ENCODE measurements around the gene RHOH.
"Not testable (repeated sequence)": the region's sequence is repeated elsewhere in the genome, so short reads cannot be mapped to it uniquely, and the experiment has no call there.

Gene RHOH

GRCh38 chr4:40196724-40197281 lies at the start of gene RHOH:
Gene RHOH, plus strand, starts transcription at chr4:40197031. Its CDS starts 46,356 bp downstream, at chr4:40243387.
- DNase-seq, result no peak

DNA sequence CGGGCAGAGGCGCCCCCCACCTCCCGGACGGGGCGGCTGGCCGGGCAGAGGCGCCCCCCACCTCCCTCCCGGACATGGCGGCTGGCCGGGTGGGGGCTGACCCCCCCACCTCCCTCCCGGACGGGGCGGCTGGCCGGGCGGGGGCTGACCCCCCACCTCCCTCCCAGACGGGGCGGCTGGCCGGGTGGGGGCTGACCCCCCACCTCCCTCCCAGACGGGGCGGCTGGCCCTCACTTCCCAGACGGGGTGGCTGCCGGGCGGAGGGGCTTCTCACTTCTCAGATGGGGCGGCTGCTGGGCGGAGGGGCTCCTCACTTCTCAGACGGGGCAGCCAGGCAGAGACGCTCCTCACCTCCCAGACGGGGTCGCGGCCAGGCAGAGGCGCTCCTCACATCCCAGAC lies 49.3 kb upstream of the RHOH start:
- not testable (repeated sequence) for DNase-seq

- DNase-seq, result peak; percentile 1
Measured at GRCh38 chr4:40149960-40150385, 46.9 kb upstream of the RHOH start.

GRCh38 chr4:40150932-40151331 lies 45.9 kb upstream of the RHOH start:
- DNase-seq, result no peak

GRCh38 chr4:40152637-40153036 lies 44.2 kb upstream of the RHOH start:
- DNase-seq, result no peak

GRCh38 chr4:40157436-40157835 lies 39.4 kb upstream of the RHOH start:
- DNase-seq, result no peak

GRCh38 chr4:40160258-40160657 lies 36.6 kb upstream of the RHOH start:
- DNase-seq, result no peak

DNA sequence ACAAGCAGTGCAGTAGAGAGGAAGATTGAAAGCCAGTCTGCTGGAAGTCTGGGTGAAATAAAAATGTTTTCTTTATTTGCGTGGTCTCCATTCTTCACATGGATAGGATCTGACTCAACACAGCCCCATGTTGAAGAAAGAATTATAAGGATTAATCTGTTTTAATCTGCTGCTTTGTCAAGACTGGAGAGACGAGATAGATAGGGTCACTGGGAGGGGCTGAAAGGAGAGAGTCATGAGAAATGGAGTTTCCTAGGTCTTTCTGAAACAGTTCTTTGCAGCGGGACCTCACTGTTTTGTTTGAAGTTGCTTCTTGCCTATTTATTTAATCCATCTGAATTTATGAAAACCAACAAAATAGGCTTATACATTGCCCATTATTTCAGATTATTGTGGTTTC lies 32.4 kb upstream of the RHOH start:
- no peak for DNase-seq

- DNase-seq, result no peak
Measured at GRCh38 chr4:40165916-40166315, 30.9 kb upstream of the RHOH start.

DNA sequence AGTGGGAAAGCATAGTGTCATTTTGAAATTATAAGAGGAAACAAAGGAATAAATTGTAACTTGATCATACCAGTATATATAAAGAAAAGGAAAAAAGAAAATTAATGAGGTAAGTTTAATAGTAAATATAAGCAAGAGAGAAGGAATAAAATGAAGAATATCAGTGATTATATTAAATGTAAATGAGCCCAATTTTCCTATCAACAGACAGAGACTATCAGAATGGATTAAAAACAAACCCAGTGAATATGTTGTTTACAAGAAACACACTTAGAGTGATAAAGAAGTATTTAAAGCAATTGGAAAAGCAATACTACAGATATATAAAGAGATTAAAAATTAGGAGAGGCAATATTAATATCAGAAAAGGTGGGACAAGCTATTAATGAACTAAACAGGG lies 28.8 kb upstream of the RHOH start:
- DNase-seq, result no peak

GRCh38 chr4:40170588-40170987 lies 26.2 kb upstream of the RHOH start:
- DNase-seq, result no peak

GRCh38 chr4:40173470-40173875 lies 23.4 kb upstream of the RHOH start:
- no peak for DNase-seq

- no peak for DNase-seq
Measured at GRCh38 chr4:40176602-40177001, 20.2 kb upstream of the RHOH start.

DNA sequence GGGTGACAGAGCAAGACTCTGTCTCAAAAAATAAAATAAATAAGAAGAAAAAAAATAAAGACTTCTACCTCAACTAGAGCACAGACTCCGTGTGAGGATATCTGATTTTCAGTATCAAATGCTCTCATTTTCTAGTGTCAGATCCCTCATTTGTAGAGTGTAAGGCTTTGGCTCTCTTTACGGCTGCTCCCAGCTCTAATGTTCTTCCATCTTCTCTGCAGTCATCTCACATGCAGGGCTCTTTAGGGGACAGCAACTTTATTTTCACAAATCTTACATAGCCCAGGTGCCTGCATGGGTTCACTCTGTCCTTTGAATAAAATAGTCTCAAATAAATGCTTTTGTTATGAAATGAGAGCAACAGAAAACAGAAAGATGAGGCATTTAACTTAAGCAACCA lies 19.2 kb upstream of the RHOH start:
- no peak for DNase-seq

GRCh38 chr4:40178672-40179071 lies 18.2 kb upstream of the RHOH start:
- DNase-seq, result no peak

- DNase-seq, result no peak
Measured at GRCh38 chr4:40179360-40179759, 17.5 kb upstream of the RHOH start.

GRCh38 chr4:40180356-40180755 lies 16.5 kb upstream of the RHOH start:
- DNase-seq, result no peak

DNA sequence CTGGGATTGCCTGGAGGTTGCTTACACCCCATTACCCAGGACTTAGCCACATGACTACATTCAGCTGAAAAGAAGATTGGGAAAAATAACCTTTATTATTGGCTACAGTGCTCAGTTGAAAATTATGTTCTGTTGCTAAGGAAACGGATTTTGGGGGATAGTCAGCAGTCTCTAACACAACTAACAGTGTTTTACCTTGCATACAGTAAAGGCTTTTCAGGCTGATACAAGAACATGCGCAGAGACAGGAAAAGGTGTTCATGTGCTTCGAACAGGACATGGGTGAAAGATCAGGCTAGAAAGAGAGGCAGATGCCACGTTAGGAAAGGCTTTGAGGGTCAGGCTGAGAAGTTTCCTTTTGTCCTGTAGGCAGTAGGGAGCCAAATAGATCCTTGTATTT lies 14.8 kb upstream of the RHOH start:
- no peak for DNase-seq

GRCh38 chr4:40182954-40183353 lies 13.9 kb upstream of the RHOH start:
- DNase-seq, result no peak

DNA sequence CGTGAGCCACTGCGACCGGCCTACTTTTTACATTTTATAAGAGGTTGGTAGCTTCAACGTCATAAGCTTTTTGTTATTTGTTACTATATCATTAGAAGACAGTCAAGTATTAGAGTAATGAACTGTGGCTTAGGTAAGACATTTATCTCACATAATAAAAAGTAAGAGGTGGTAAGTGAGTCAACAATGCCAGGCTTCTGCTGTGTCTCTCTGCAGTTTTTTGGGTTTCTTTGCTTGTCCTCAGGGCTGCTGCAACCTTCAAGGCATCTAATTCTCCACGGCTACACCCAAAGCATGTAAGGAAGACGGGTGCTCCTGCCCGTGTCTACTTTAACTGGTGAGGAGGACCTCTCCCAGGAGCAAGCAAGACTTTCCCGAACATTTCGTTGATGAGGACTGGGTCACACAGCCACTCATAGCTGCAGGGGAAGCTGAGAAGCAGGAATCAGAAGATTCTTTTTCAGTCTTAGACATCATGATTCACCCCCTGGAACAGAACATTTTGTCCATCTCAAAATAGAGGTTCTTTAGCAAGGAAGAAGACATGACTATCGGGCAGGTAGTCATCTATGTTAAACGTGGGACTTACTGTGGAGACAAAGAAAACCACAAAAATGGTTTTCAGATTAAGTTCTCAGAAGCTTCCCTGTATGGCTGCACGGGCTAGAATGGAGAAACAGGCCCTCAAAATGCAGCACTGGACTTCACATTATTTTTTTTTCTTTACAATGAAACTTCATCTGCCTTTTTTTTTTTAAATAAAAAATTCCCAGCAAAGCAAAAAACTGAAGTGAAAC lies 13.0 kb upstream of the RHOH start:
- DNase-seq, result no peak

GRCh38 chr4:40185830-40186664 lies 10.8 kb upstream of the RHOH start:
- no peak for DNase-seq

DNA sequence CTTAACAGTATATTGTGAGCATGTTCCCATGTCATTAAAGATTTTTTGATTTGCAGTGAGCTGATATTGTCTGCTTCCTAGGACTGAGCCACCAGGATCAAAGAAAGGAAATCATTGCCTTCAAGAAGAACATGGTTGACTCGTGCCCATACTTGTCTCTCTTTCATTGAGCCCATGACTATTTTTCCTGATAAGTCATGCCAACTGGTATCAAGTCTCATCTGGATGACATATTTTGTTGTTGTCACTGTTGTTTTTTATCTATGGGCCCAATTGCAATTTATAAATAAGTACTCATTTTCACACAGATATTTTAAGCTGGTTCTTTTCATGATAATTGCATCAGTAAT lies 10.2 kb upstream of the RHOH start:
- no peak for DNase-seq

DNA sequence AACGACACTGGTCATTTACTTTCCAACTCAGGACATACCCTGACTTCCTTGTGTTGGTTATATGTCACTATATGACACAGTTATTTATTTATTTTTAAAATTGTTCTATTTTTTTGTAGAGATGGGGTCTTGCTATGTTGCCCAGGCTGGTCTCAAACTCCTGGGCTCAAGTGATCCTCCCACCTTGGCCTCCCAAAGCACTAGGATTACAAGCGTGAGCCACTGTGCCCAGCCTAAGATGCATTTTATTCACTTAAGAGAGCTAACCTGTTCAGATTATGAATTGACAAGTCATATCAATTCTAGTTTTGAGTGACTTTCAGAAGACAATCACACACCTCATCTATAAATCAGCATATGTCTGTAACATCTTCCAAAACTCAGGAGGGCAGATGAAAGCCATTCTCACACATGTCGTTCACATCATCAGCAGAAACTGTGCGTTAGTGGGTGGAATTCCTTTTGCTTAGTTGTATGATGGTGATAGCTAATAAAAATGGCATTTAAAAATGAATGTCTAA lies 9.4 kb upstream of the RHOH start:
- DNase-seq, result no peak

GRCh38 chr4:40190019-40190418 lies 6.8 kb upstream of the RHOH start:
- DNase-seq, result peak; percentile 65

Data from DMS153 (cell line).